Psoas muscle (tissue), 8 donors: ENCODE results near the gene LATS2. TPM values are rescaled to one million over a fixed set of nuclear protein-coding genes. Genes with fewer than 3 reads are reported as not detected.

Experiments
- ATAC-seq, 4 donors: fragments of 200-7000 bp; cut with Tn5 transposase; one replicate each; pipeline ENCODE4 v1.9.1; 2020; ENCODE audit warnings: moderate library complexity in 3 of 4, mild to moderate bottlenecking in 2 of 4
- DNase-seq, 2 donors: peaks; one replicate each; pipeline ENCODE4 v3.0.0-alpha.2; 2020
- H3K27ac ChIP-seq: fragments of 200-600 bp; one replicate; pipeline ENCODE4 v1.8.0; 2022
- H3K27me3 ChIP-seq, 3 donors: fragments of 200-600 bp in 1 of 3; one replicate each; pipeline versions ENCODE4 v1.6.1 to v1.8.0; 2013 to 2022; ENCODE audit warnings: low read length in 2 of 3, mild to moderate bottlenecking in 2 of 3, moderate library complexity in 1 of 3; ENCODE audit not compliant: insufficient read depth in 3 of 3
- H3K36me3 ChIP-seq, 2 donors: fragments of 200-600 bp in 1 of 2; one replicate each; pipeline versions ENCODE4 v1.6.1 to v1.8.0; 2013 to 2022; ENCODE audit warnings: low read depth in 1 of 2, mild to moderate bottlenecking in 1 of 2, moderate library complexity in 1 of 2; ENCODE audit not compliant: insufficient read depth in 1 of 2
- H3K4me1 ChIP-seq: fragments of 200-600 bp; one replicate; pipeline ENCODE4 v1.8.0; 2022
- H3K4me3 ChIP-seq: fragments of 200-600 bp; one replicate; pipeline ENCODE4 v1.8.0; 2022; ENCODE audit warnings: mild to moderate bottlenecking
- H3K9me3 ChIP-seq: fragments of 200-600 bp; one replicate; pipeline ENCODE4 v1.8.0; 2022
- CTCF ChIP-seq: fragments of 200-600 bp; IDR thresholded peaks from one replicate; pipeline ENCODE4 v1.8.0; 2022; ENCODE audit warnings: antibody characterized with exemption
- WGBS, 3 donors: extraction: QIAGEN DNeasy Blood & Tissue Kit; methylation state at CpG; one replicate each; pipeline versions ENCODE4 v1.1.6 to v1.1.7; 2013; 5-methylcytosine and 5-hydroxymethylcytosine counted together
- intact Hi-C, 2 donors: fragments of 100-400 bp; cut with DNase I; formaldehyde crosslinking; loops; one replicate each; pipeline versions ENCODE4 v1.11.0 to v1.14.2; 2022
- polyA plus RNA-seq, 3 donors: library from polyadenylated mRNA; stranded (reverse); fragments of 200-250 nt; gene quantifications; one replicate each; pipeline ENCODE4 v1.2.3, GENCODE V29; 2013
- total RNA-seq, 4 donors: library from RNA; stranded (reverse); fragmentation: NEBNext Ultra II Directional in 2 of 4; extraction: Animal tissue kit (Norgen Biotek cat#: 25700) in 2 of 4; gene quantifications; one replicate each; pipeline versions ENCODE4 v1.2.1 to v1.2.4, GENCODE V29; 2021 to 2023
- donor health status: healthy with polysubstance abuse.
- donor health status: DM: no; HTN: no; CAD: no; lungs with moderate emphysema.
- donor health status: Bipolar disorder and iron deficiency.
- donor health status: healthy.
- donor health status: DM: yes; HTN: yes; CAD: no.
- donor health status: DM: no; HTN: no; CAD: no.
- donor health status: DM: no; HTN: no; CAD: no.
- donor health status: DM: yes; HTN: yes; CAD: no.

LATS2 gene
- total and polyA plus RNA-seq, 7 donors = 6.0 to 27.4 (median 23.7) TPM

- peaks cover 0 to 20% of the 10 kb centered on the region in 2 donors for H3K36me3 ChIP-seq
- no peak for DNase-seq
- H3K27me3 ChIP-seq = no peaks in the 10 kb centered on the region
- peak; percentile 11 to 70 (median 20) for ATAC-seq
- H3K4me1 ChIP-seq = peaks cover 42% of the 10 kb centered on the region
- H3K27ac ChIP-seq = peak overlapping the region; percentile 75
- TF ChIP-seq CTCF = no peak
- H3K9me3 ChIP-seq = no peaks in the 10 kb centered on the region
- no peak overlapping the region for H3K4me3 ChIP-seq
- WGBS, 3 donors = 42 to 59% (median 42%) methylated on average over 4 of the region's 4 CpGs
- intact Hi-C loops = loop anchor here in 1 of 2 donors (5.0 kb wide), 1 partner anchor 57 kb away; no protein-coding TSS in a partner anchor
Measured at GRCh38 chr13:20995245-20995838, 66.0 kb downstream of the LATS2 start.

GRCh38 chr13:20994441-20994821, 67.0 kb downstream of the LATS2 start:
- 92 to 96% (median 95%) methylated on average over 7 of the region's 7 CpGs for WGBS, 3 donors
- no peaks in the 10 kb centered on the region for H3K27me3 ChIP-seq
- ATAC-seq (peak in 3 of 4 donors; percentile 9 to 41 (median 28)), DNase-seq (no peak)
- intact Hi-C loops = loop anchor here in 1 of 2 donors (5.0 kb wide), 1 partner anchor 63 kb away; no protein-coding TSS in a partner anchor
- peaks cover 42% of the 10 kb centered on the region for H3K4me1 ChIP-seq
- TF ChIP-seq CTCF = no peak
- no peak overlapping the region for H3K4me3 ChIP-seq
- peak overlapping the region; percentile 75 for H3K27ac ChIP-seq
- peaks cover 0 to 28% of the 10 kb centered on the region in 2 donors for H3K36me3 ChIP-seq
- H3K9me3 ChIP-seq = no peaks in the 10 kb centered on the region

GRCh38 chr13:20993661-20994440, 67.5 kb downstream of the LATS2 start:
- Histone ChIP-seq H3K4me1 (peaks cover 42% of the 10 kb centered on the region), H3K9me3 (no peaks in the 10 kb centered on the region), H3K36me3 (peaks cover 2 to 32% of the 10 kb centered on the region in 2 donors), H3K27ac (peak overlapping the region; percentile 75), H3K4me3 (no peak overlapping the region), H3K27me3 (no peaks in the 10 kb centered on the region)
- intact Hi-C loops = loop anchor here in 1 of 2 donors (5.0 kb wide), 1 partner anchor 63 kb away; no protein-coding TSS in a partner anchor
- WGBS, 3 donors = 62 to 77% (median 66%) methylated on average over 13 of the region's 13 CpGs
- no peak for TF ChIP-seq CTCF
- no peak for DNase-seq
- peak; percentile 88 to 92 (median 90) for ATAC-seq

GRCh38 chr13:20993211-20993610, 68.2 kb downstream of the LATS2 start:
- Histone ChIP-seq H3K27ac (peak overlapping the region; percentile 75), H3K27me3 (no peaks in the 10 kb centered on the region), H3K4me1 (peaks cover 41% of the 10 kb centered on the region), H3K4me3 (no peak overlapping the region), H3K9me3 (no peaks in the 10 kb centered on the region), H3K36me3 (peaks cover 5 to 32% of the 10 kb centered on the region in 2 donors)
- no peak for ATAC-seq
- no peak for DNase-seq
- WGBS, 3 donors = 88 to 98% (median 92%) methylated on average over 4 of the region's 4 CpGs
- TF ChIP-seq CTCF = no peak
- intact Hi-C loops = loop anchor here in 1 of 2 donors (5.0 kb wide), 1 partner anchor 64 kb away; no protein-coding TSS in a partner anchor
